Thymus (tissue), 11 donors: ENCODE measurements around the gene ATF5. TPM values are rescaled to one million over a fixed set of nuclear protein-coding genes. Genes with fewer than 3 reads are reported as not detected.

Source experiments
- DNase-seq, 9 donors: peaks; one replicate each; pipeline ENCODE4 v3.0.0-alpha.2; 2013; ENCODE audit warnings: low spot score in 9 of 9, low read depth in 6 of 9, missing footprints in 1 of 9
- H3K27ac ChIP-seq, 2 donors: one replicate each; pipeline ENCODE4 v1.5.1; 2013; ENCODE audit warnings: control low read depth in 1 of 2, low read depth in 1 of 2, low read length in 1 of 2, mild to moderate bottlenecking in 1 of 2, moderate library complexity in 1 of 2
- H3K27me3 ChIP-seq, 2 donors: one replicate each; pipeline ENCODE4 v1.5.1; 2013; ENCODE audit warnings: low read length in 1 of 2; ENCODE audit not compliant: control insufficient read depth in 2 of 2, insufficient read depth in 1 of 2
- H3K36me3 ChIP-seq, 2 donors: one replicate each; pipeline ENCODE4 v1.5.1; 2013; ENCODE audit warnings: low read length in 1 of 2, mild to moderate bottlenecking in 1 of 2, moderate library complexity in 1 of 2; ENCODE audit not compliant: control insufficient read depth in 2 of 2, insufficient read depth in 2 of 2
- H3K4me1 ChIP-seq, 2 donors: one replicate each; pipeline ENCODE4 v1.5.1; 2013; ENCODE audit warnings: low read length in 2 of 2; ENCODE audit not compliant: control insufficient read depth in 2 of 2, insufficient read depth in 2 of 2
- H3K4me3 ChIP-seq, 2 donors: one replicate each; pipeline ENCODE4 v1.5.1; 2013; ENCODE audit warnings: low read length in 2 of 2, control low read depth in 1 of 2, mild to moderate bottlenecking in 1 of 2
- H3K9me3 ChIP-seq, 2 donors: one replicate each; pipeline ENCODE4 v1.5.1; 2013; ENCODE audit warnings: low read length in 1 of 2, mild to moderate bottlenecking in 1 of 2; ENCODE audit not compliant: control insufficient read depth in 2 of 2, insufficient read depth in 1 of 2
- WGBS: extraction: QIAGEN DNeasy Blood & Tissue Kit; methylation state at CpG from one replicate; pipeline ENCODE4 v1.1.7; 2013; 5-methylcytosine and 5-hydroxymethylcytosine counted together
- polyA plus RNA-seq: library from polyadenylated mRNA; stranded (reverse); fragments of 200-250 nt; gene quantifications from one replicate; pipeline ENCODE4 v1.2.3, GENCODE V29; 2013
- total RNA-seq: library from RNA; stranded (reverse); fragments of 120-200 nt; gene quantifications from one replicate; pipeline ENCODE4 v1.2.4, GENCODE V29; 2013
- donor health status: healthy.

Gene ATF5
- total and polyA plus RNA-seq, 2 donors: 16.0 to 53.9 TPM

DNA sequence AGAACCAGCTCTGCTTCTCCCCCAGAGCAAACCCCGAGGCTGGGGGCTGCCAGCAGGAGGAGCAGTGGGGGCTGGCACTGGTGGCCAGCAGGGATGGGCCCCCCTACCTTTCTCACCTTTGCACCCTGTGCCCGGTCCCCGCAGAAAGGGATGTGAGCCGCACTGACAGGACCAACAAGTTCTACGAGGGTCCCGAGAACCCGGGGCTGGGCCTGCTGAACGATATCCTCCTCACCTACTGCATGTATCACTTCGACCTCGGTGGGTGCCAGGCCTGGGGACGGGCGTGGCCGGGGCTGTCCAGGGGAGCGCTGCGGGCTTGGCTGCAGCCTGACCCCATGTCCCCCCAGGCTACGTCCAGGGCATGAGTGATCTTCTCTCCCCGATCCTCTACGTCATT, 44.9 kb upstream of the ATF5 start:
- Histone ChIP-seq H3K9me3 (peaks cover 3 to 8% of the 10 kb centered on the region in 2 donors), H3K4me1 (peaks cover 0 to under 1% of the 10 kb centered on the region in 2 donors), H3K36me3 (peaks cover 58% of the 10 kb centered on the region in 2 donors), H3K4me3 (no peak overlapping the region), H3K27me3 (peaks cover 0 to 7% of the 10 kb centered on the region in 2 donors), H3K27ac (no peak overlapping the region)
- no peak for DNase-seq
- 97% methylated on average over 18 of the region's 18 CpGs for WGBS

DNA sequence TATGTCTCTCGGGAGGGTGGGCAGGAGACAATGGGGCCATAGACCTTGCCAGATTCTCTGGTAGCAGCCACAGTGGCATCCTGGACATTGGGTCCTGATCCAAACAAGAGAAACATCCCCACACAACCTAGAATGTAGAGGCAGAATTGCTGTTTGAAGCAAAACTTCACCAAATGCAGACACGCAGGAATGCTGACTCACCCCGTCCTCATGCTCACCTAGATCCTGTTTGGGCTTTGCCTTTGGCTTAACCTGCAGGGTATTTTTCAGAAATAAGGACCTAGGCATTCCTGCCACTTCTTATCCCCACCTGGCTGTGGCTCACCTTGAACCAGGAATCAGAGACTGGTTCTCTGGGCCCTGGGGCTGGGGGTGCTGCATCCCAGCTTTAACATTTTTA, 44.2 kb upstream of the ATF5 start:
- H3K9me3 ChIP-seq: peaks cover 3 to 8% of the 10 kb centered on the region in 2 donors
- H3K4me3 ChIP-seq: no peak overlapping the region
- no peak overlapping the region for H3K27ac ChIP-seq
- peaks cover 53 to 58% of the 10 kb centered on the region in 2 donors for H3K36me3 ChIP-seq
- WGBS: 97% methylated on average over 3 of the region's 3 CpGs
- peaks cover 0 to 13% of the 10 kb centered on the region in 2 donors for H3K27me3 ChIP-seq
- DNase-seq: no peak
- H3K4me1 ChIP-seq: peaks cover 0 to 2% of the 10 kb centered on the region in 2 donors

DNA sequence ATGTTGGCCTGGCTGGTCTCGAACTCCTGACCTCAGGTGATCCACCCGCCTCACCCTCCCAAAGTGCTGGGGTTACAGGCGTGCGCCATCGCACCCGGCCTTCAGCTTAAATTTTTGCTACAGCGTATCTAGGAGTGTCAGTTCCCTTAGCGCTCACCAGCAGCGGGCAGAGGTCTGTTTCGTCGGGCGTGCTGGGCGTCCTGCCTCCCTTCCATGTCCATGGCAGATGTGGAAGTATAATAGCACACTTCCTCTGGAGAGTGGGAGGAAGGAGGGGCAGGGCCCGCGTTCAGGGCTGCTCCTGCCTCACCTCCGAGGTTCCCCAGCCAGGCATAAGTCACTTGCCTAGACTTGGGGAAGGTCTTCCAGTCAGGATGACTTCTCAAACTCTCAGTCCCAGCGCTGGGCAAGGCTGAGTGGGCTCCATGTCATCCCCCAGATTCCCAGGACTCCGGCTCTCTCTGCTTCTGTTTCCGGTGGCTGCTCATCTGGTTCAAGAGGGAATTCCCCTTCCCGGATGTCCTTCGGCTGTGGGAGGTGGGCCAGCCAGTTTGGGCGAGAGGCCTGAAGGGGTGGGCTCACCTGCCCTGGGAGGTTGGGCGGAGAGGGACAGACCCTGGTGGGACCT, 41.9 kb upstream of the ATF5 start:
- DNase-seq: no peak
- peaks cover 4 to 10% of the 10 kb centered on the region in 2 donors for H3K4me1 ChIP-seq
- H3K9me3 ChIP-seq: peaks cover 3 to 8% of the 10 kb centered on the region in 2 donors
- H3K27me3 ChIP-seq: peaks cover 6 to 34% of the 10 kb centered on the region in 2 donors
- WGBS: 91% methylated on average over 23 of the region's 23 CpGs
- H3K27ac ChIP-seq: no peak overlapping the region
- peaks cover 30 to 36% of the 10 kb centered on the region in 2 donors for H3K36me3 ChIP-seq
- H3K4me3 ChIP-seq: no peak overlapping the region

DNA sequence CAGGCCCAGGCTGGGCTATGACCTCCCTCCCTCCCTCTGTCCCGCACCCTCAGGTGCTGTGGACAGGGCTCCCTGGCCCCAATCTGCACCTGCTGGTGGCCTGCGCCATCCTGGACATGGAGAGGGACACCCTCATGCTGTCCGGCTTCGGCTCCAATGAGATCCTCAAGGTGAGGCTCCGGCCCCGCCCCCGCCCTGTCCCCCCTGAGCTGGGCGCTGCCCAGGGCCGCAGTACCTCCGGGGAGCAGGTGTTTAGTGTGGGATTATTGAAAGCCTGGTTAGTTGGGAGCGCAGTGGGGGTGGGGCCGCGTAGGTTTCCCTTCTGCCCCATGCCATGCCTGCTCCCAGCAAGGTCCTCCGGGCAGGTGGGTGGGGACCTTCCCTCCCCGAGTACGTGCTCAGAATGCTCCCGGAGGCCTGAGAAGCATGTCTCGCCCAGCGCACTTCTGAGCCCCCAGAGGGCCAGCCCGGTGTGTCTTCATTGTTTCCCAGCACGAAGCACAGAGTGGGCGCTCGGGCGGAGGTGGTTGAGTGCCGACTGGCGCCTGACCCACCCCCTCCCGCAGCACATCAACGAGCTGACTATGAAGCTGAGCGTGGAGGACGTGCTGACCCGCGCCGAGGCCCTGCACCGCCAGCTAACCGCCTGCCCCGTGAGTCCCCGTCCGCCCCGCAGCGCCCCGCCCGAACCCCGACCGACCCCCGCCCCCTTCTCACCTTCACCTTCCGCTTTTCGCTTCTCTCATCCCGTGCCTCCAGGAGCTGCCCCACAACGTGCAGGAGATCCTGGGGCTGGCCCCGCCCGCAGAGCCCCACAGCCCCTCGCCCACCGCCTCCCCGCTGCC, 41.1 kb upstream of the ATF5 start:
- no peak for DNase-seq
- Histone ChIP-seq H3K27me3 (peaks cover 6 to 34% of the 10 kb centered on the region in 2 donors), H3K4me1 (peaks cover 4 to 10% of the 10 kb centered on the region in 2 donors), H3K27ac (no peak overlapping the region), H3K36me3 (peaks cover 23 to 28% of the 10 kb centered on the region in 2 donors), H3K4me3 (no peak overlapping the region), H3K9me3 (peaks cover 2 to 3% of the 10 kb centered on the region in 2 donors)
- whole genome bisulfite sequencing: 86% methylated on average over 54 of the region's 54 CpGs

DNA sequence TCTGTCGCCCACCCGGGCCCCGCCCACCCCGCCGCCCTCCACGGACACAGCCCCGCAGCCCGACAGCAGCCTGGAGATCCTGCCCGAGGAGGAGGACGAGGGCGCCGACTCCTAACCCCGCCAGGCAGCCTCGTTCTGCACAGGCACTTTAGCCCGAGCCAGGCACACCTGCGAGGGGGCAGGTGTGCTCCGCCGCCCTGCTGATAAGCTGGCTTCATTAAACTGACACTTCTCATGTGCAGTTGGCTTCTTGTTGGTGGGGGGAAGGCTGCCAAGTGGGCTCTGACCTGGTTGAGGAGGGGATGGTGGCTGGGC, 40.5 kb upstream of the ATF5 start:
- Histone ChIP-seq H3K36me3 (peaks cover 17 to 22% of the 10 kb centered on the region in 2 donors), H3K27ac (no peak overlapping the region), H3K27me3 (peaks cover 6 to 38% of the 10 kb centered on the region in 2 donors), H3K9me3 (no peaks in the 10 kb centered on the region), H3K4me3 (no peak overlapping the region), H3K4me1 (peaks cover 4 to 10% of the 10 kb centered on the region in 2 donors)
- DNase-seq: no peak
- 83% methylated on average over 18 of the region's 18 CpGs for WGBS

DNA sequence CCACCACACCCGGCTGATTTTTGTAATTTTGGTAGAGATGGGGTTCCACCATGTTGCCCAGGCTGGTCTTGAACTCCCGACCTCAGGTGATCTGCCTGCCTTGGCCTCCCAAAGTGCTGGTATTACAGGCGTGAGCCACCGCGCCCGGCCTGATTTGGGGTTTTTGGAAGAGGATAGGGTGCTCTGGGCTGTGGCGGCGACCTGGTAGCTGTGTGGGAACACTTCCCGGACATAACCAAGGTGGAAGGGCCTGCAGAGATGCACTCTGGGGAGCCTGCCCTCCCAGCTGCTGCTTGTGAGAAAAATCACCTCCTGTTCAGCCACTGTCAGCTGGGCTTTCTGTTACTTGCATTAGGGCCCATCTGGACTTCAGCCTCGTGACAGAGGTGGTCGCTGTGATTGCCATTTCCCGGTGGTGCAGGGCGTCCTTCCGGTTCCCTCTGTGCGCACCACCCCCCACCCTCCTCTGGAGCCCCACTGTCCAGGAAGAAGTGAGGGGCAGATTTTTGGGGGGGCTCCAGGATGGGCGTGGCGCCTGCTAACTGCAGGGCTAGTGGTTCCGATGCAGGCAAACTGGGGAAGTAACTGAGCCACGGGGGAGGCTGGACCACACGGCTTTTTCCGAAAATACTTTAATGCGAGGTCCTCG, 39.8 kb upstream of the ATF5 start:
- no peak for DNase-seq
- WGBS: 95% methylated on average over 23 of the region's 23 CpGs

DNA sequence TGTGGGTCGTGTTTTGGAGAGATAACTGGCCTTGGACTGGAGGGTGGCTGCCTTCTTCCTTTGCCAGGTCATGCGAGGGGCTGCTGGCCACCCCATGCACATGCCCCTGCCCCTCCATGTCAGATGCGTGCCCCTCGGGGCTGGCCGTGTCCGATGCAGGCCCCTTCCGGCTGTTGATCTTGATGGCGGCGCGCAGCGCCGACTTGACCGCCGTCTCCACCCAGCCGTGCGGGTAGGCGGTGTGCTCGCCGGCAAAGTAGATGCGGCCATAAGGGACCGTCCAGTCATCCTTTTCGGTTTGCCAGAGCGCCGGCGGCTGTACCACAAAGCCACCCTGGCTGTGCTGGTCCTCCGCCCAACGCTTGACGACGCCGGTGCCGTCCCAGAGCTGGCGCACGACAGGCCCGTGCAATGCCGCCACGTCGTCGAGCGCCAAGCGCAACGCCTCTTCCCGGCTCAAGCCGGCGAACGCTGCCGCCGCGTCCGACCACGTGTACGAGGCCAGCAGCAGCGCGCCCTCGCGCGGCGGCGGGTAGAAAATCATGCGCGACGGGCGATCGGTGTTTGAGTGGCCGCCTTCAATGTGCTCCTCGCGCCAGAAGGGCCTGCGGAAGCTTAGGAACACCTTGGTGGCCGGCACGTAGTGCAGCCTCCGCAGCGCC, 39.2 kb upstream of the ATF5 start:
- peak overlapping the region; percentile 26 to 44 for H3K4me3 ChIP-seq
- DNase-seq: peak in 6 of 9 donors; percentile 51 to 87 (median 79)
- 26% methylated on average over 71 of the region's 71 CpGs for WGBS
- peaks cover 6 to 41% of the 10 kb centered on the region in 2 donors for H3K27me3 ChIP-seq
- H3K27ac ChIP-seq: no peak overlapping the region
- peaks cover 3 to 9% of the 10 kb centered on the region in 2 donors for H3K36me3 ChIP-seq
- H3K9me3 ChIP-seq: no peaks in the 10 kb centered on the region
- peaks cover 4 to 10% of the 10 kb centered on the region in 2 donors for H3K4me1 ChIP-seq

More for the DNA sequence above, 39.8 kb upstream of the ATF5 start:
- peaks cover 4 to 10% of the 10 kb centered on the region in 2 donors for H3K4me1 ChIP-seq
- H3K27me3 ChIP-seq: peaks cover 6 to 39% of the 10 kb centered on the region in 2 donors
- no peak overlapping the region for H3K27ac ChIP-seq
- H3K4me3 ChIP-seq: no peak overlapping the region
- no peaks in the 10 kb centered on the region for H3K9me3 ChIP-seq
- peaks cover 10 to 16% of the 10 kb centered on the region in 2 donors for H3K36me3 ChIP-seq

DNA sequence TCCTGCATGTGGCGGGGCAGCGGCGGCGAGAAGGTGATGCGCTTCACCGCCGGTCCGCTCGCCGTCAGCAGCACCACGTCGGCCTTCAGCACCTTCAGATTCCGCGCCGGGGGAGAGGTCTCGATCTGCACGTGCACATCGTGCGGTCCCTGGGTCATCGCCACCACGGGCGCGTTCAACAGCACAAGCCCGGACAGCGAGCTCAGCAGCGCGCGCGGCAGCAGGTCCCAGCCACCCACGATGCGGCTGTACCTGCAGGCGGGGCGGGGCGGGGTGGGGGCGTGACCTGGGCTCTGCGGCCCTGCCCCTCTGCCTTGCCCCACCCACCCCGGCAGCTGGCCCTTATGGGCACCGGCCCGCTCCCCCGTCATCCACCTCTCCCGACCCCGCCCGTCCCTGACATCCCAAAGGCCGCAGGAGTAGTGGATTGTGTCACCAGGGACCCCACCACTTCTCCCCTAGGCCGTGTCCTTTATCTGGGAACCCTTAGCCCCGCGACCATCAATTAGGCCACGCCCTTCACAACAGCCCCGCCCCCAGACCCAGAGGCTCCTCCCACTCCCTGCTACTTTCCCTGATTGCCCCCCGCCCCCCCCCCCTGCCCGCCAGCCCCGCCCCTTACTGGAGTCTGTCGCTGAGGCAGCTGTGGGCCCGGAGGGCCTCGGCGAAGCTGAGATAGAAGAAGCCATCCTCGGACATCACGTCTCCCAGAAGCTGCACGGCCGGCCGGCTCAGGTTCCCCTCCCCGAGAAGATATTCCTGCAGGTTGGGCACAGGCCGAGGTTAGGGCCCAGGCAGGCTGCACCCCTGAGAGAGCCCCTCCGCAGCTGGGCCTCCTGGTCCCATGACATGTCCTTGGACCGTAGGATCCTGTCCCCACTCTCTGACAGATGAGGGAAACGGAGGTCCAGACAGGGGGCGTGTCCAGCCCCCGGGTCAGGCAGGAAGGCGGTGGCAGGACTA, 38.4 kb upstream of the ATF5 start:
- peak in 3 of 9 donors; percentile 26 to 61 (median 56) for DNase-seq
- peaks cover 0 to 4% of the 10 kb centered on the region in 2 donors for H3K36me3 ChIP-seq
- peaks cover 4 to 10% of the 10 kb centered on the region in 2 donors for H3K4me1 ChIP-seq
- peak overlapping the region; percentile 26 to 44 for H3K4me3 ChIP-seq
- H3K27me3 ChIP-seq: peaks cover 6 to 47% of the 10 kb centered on the region in 2 donors
- no peaks in the 10 kb centered on the region for H3K9me3 ChIP-seq
- 27% methylated on average over 69 of the region's 69 CpGs for WGBS
- no peak overlapping the region for H3K27ac ChIP-seq
